Activated CD8-positive, alpha-beta memory T cell treated with anti-CD3 and anti-CD28 coated beads, Interleukin-2, amount 50 U/mL, for 24 hours (primary cell): ENCODE results near the gene NTN4.
"Not testable (repeated sequence)": the region's sequence is repeated elsewhere in the genome, so short reads cannot be mapped to it uniquely, and the experiment has no call there.

Experiments
- DNase-seq: peaks from one replicate; pipeline ENCODE4 v3.0.0-alpha.2; 2020; ENCODE audit errors: extremely low read depth

Gene NTN4

DNA sequence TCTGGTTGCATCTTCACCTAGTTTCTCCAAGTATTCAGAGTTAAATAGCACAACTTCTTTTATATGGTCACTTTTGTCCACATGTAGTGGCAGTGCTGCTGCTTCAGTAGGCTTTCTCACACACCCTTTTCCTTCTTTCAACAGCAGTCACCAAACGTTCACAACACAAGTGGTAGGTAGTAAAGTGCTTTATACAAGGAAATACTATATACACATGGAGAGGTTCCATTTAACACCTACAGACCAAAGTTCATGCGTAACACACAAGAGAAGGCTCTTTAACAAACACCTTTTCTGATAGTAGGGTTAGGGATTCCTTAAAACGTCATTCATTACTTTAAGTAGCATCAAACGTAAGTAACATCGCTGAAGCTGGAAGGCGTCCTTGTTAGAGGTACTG lies 132.2 kb downstream of the NTN4 start:
- no peak for DNase-seq

DNA sequence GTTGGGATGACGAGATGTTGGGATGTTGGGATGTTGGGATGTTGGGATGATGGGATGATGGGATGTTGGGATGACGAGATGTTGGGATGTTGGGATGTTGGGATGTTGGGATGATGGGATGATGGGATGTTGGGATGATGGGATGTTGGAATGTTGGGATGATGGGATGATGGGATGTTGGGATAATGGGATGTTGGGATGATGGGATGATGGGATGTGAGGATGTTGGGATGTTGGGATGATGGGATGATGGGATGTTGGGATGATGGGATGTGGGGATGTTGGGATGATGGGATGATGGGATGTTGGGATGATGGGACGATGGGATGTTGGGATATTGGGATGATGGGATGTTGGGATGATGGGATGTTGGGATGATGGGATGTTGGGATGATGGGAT lies 135.9 kb downstream of the NTN4 start:
- DNase-seq: not testable (repeated sequence)

DNA sequence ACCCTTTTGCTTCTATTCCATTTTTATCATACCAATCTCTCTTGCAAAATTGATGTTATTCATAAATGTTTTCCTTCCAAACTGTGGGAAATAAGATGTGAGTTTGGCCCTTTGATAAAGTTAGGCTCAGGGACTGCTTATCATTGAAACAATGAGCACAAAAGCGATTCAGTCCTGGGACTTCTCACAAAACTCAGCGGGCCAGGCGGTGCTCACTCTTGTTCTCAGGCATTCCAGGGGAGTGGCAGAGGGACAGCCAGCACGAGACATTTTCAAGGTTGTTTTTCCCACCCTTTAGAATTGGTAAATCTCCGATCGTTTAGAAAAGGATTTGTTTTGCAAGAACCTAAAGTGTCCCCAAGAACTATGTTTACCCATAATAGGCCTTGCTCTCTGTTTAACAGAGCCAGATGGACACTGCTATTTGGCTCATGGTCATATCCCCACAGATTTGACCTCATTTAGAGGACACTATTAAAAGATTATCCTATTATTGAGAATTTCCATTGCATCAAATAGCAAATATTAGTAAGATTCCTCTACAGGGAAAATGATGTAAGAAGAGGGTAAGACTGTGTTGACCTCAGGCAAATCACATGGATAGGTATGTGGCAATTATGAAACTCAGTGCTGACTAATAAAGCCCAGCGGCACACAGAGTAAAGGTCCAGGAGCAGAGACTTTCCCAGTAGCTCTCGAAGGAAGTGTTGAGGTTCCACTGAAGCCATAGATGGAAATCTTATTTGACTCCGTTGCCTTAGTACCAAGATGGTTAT lies 136.6 kb downstream of the NTN4 start:
- DNase-seq: no peak

DNA sequence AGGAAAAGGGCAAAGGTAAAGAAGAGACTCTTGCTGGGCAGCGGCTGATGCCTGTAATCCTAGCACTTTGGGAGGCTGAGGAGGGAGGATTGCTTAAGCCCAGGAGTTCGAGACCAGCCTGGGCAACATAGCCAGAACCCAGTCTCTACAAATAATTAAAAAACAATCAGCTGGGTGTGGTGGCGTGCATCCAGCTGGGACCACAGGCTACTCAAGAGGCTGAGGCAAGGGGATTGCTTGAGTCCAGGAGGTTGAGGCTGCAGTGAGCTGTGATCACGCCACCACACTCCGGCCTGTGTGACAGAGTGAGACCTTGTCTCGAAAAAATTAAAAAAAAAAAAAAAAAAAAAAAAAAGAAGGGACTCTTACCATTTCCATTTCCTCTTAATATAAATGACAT lies 138.9 kb downstream of the NTN4 start:
- no peak for DNase-seq

DNA sequence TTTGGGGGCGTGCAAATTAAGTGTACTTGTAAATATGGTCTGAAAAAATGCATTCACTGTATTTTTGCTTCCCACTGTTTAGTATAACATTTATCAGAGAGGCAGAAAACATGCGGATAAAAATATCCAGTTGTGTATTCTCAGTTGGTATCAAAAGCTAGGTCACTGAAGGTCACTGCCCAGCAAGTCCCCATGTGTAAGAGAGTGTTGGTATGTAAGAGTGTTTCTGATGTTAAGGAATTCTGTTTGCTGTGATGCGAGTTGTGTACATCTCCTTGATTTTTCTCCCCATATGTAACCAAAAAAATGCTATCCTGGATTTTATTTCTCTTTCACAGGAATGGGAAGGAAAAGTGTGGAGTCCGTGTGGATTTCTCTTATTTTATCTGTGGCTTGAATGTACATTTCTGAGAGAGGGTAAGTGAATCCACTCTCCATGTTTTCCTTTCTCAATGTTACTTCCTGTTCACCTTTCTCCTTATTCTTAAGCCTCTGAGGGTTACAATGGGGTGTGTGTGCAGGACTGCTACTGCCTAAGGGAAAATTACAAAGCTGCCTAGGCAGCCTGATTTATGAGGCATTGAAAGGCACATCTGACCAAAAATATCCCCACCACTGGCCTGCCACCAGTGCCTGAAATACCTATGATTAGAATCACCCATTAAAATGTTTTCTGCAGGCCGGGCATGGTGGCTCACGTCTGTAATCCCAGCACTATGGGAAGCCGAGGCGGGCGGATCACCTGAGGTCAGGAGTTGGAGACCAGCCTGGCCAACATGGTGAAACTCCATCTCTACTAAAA lies 141.4 kb downstream of the NTN4 start:
- no peak for DNase-seq

DNA sequence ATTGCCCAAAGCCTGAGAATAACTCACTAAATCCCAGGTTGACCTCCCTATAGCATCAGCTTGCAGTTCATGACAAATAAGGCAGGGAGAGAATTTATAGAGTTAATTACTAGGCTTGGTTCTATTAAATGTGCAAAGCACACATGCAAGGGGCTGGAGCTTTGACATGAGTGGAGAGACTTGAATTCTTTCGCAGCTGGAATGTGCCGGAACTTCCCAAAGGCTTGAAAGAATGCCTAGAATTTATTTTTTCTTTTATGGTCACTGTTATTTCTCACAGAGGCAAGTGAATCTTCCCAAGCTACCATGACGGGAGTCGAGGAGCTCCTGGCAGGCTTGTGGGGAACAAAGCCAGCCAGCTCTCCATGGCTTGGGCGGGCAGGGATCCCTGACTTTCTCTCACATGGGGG lies 143.8 kb downstream of the NTN4 start:
- DNase-seq: no peak

DNA sequence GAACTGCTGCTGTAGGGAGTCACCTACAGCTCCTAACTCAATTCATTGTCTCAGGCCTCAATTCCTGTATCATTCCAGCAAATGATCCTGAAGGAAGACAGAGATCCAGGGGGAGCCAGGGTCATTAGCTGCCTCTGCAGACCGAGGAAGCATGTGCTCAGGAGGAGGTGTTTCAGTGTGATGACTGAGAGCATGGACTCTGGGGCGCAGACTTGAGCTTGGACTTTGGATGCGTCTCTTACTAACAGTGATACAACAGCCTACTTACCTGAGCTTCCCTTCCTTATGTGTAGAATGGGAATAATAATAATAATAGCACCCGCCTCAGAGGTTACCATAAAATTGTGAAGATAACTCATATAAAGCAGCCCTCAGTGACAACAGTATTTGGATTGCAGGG lies 147.3 kb downstream of the NTN4 start:
- no peak for DNase-seq

DNA sequence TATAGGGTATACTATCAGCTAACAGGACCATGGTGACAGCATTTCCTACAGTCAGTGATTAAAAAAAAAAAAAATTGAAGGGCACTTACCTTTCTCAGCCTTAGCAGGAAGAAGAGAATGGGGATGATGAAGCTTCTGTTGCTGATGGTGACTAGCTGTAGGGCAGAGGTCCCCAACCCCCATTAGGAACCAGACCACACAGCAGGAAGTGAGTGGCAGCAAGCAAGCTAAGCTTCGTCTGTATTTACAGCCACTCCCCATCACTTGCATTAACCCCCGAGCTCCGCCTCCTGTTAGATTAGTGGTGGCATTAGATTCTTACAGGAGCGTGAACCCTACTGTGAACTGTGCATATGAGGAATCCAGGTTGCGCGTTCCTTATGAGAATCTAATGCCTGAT lies 148.0 kb downstream of the NTN4 start:
- no peak for DNase-seq

DNA sequence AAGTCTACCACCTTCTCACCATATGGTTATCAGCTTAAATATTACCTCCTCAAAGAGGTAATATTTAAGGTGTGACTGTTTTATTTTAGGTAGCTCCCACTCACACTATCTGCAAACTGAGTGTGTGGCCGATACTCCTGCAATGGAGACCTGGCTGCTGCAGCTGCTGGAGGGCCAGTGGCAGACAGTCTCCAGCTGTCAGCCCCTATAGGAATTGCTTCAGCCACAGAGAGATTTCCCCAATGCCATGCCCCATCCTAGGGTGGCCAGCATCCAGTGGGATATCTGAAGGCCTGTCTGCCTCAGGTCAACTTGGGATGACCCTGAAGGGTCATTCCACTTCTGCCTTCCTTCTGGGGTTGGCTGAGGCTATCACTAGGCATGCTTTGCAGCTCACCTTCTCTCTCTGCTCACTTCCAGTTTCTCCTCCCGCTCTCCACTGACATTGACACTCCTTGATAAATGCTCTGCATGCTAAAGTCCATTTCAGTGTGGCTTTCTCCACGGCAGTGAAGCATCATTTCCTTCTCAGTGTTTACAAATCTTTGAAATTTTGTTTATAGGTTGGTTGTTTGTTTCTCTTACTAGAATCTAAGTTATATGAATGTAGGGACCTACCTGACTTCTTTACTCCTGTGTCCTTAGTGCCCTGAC lies 149.1 kb downstream of the NTN4 start:
- DNase-seq: no peak

DNA sequence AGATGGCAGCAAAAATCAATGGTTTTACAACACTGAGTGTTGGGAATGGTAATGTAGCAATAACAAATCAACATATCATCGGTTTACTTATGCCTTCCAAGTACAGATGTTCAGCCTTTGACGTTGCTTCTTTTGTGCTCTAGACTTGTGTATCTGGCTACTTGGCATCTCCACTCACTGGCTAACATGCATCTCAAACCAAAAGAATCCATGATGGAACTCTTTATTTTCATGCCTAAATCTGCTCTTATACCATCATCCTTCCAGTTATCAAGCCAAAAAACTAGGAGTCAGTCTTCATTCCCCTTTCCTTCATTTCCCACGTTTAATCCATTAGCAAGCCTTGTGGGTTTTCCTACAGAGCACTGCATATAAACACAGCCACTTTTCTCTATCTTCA lies 150.0 kb downstream of the NTN4 start:
- DNase-seq: no peak

DNA sequence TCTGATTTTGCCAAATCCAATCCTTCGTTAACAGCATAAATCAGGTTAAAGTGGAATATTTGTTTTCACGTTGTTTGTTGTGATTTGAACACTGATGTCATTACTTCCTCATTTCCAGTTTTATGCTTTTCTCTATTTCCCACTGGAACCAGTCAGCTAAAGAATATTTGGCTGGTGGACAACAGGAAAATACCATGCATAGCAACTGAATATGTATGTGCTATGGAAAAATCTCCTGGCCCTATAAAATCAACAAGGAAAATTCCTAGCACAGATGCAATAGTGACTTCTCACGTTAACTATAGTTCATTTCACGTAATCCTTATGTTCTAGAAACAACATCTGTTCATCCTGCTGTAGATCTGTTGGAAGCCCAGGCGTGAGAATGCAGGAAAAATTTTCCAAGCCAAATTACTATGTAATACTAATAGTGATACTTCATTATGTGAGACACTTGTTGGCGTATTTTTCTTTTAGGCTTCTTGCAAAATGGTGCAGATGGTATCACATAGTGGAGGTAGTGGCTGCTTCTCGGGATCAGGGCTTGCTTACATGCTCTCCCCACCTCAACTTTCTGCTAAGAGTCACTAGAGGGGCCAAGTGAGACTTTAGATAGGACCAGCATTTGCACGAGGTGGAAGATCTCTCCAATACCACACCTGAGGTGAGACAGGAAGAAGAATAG lies 153.0 kb downstream of the NTN4 start:
- no peak for DNase-seq

DNA sequence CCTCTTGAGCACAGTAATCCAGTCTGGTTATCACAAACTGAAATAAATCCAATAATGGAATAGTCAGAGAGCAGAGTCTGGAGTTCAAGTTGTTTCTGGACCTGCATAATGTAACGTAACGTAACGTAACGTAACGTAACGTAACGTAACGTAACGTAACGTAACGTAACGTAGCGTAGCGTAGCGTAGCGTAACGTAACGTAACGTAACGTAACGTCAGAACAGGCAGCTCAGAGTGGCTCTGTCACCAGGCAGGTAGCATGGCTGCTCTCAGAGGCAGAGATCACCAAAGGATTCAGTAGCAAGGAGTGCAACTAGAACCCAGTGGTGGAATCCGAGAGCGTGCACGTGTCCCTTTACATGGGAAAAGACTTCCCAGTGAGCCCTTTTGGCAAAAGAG lies 153.6 kb downstream of the NTN4 start:
- no peak for DNase-seq

DNA sequence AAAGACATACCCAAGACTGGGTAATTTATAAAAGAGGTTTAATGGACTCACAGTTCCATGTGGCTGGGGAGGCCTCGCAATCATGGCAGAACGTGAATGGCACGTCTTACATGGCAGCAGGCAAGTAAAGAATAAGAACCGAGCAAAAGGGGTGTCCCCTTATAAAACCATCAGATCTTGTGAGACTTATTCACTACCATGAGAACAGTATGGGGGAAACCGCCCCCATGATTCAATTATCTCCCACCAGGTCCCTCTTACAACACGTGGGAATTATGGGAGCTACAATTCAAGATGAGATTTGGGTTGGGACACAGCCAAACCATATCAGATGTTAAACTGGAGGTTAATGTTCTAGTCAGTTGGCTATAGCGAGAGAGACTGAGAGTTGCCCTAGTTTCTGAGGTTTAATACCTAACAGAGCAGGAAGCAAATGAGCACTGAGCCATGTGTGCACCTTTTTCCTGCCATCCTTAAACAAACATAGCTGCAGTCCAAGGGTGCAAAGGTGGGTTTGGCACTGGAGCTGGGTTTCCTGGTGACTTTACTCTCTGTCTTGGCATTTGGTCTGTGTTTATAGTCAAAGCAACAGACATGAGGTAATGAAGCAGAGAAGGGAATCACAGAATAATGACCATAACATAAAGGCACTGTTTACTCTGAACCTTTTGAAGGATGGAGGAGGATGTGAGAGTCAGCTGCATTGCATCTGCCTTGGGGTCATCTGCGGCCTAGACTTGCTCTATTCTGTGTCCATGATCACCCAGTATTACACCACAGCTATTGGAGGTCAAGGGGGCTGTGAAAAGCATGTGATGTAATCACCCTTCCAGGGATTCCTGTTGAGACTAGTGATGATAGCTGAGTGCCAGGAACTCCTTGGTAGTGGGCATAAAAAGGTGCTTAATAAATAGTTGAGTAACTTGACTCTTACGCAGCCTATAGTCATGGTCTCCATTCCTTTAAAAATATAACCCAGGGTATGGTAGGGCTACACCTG lies 155.6 kb downstream of the NTN4 start:
- no peak for DNase-seq

DNA sequence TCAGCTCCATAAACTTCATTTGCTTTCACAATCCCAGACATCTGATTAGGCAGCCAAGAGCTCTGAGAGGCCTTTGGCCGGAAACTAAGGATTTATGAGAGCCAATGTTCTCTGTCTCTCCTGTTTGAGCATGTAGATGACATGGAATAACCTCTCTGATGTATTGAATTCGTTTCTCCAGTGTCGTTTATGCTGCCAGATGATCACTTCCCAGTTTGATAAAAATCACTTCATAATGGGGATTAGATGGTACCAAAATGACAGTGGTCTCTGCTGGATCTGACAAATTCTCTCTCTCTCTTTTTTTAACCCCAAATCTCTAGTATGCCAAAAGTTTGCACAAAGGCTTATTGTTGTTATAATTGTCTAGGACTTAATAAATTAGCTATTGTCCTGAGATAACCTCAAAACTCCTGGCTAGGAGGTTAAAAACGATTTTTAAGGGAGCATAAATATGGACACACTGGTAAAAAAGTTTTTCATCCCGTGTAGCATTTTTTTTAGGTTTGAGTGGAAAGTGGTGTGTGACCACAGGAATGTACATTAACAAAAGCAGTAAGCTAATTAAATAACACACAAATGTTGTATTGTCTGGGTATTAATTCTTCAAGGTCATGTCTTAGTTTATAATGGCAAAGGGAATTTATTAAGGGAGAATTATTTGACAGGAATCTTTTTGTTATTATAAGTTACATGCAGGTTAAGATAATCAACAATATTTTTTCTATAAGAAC lies 156.7 kb downstream of the NTN4 start:
- no peak for DNase-seq

DNA sequence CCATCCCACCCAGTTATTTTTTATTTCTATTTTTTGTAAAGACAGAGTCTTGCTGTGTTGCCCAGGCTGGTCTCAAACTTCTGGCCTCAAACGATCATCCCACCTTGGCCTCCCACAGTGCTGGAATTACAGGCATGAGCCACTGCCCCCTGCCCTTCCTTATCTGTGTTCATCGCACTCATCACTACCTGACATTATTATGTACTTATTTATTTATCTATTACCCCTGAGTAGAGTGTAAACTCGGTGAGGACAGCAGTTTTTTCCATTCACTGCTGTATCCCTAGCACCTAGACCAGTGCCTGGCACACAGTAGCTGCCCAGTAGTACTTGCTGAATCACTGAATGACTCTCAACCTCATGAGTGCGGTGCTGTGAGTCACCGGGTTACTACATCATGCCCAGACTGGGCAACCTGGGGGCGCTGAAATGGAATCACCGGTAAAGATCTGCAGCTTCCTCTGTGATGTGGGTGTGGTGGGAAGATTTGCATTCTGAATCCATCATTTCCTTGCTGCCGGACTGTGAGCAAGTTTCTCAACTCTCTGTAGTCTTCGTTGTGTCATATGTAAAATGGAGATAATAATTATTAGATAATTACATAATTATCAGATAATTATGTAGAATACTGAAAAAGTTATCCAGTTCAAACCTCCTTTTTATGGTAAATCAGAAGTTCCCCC lies 157.4 kb downstream of the NTN4 start:
- no peak for DNase-seq

DNA sequence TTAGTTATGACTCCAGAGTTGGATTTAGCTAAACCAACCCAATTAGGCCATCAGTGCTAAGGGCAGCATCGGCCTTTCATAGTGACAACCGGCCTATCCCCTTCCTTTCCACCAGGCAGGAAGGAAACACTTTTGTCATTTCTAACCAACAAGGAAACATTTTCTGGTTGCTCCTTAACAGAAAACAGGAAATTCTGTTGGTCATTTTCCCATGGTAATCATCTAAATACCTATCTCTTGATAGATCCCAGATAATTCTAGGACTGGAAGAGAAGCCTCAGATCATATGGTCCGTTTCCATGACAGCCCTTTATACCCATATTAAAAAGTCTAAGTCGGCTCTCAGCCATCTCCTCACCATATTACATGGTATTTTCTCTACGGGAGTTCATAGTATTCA lies 160.1 kb downstream of the NTN4 start:
- no peak for DNase-seq

DNA sequence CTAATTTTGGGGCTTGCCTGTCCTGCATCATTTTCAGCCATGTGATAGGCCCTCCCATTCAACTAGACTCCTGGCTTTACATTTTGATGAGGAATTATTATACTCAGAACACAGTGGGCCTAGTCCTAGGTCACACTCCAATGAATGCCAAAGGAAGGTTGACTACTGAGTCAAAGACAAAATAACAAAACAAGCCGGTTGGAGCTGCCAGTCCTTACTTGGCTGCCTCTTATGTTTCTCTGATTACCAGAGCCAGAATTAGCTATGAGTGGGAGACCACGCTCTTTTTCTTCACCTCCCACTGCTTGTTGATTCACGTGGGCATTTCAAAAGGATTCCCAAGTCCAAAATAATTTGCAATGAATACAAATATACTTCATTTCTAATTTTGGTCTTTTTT lies 161.2 kb downstream of the NTN4 start:
- no peak for DNase-seq

DNA sequence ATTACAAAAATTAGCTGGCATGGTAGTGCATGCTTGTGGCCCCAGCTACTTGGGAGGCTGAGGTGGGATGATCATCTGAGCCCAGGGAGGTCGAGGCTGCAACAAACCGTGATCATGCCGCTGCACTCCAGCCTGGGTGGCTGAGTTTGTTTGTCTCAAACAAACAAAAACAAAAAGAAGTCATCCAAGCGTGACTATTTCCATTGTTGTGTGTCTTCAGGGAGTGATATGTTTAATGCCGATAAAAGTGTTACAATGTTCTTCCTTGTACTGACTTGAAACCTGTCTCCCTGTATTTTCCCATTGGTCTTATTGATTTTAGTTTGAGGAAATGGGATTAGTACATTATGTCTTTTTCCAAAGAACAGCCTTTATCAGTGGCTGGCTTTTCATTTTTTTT lies 163.7 kb downstream of the NTN4 start:
- no peak for DNase-seq

DNA sequence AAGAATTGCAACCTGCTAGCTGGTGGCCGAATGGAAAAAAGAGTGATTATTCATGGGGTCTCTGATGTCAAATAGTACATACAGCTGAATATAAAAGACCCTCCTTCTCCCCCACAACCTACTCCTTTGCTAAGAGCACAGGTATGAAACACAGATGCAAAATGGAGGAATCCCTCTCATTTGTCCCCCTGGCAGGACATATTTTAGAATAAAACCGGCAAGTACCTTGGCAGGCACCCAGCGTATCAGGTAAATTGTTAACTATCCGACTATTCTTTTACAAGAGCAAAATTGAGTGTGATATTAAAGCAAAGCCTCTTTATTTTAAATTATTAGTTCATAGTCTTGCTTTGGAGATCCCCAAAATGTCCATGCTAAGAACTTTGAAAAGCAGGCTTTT lies 165.6 kb downstream of the NTN4 start:
- DNase-seq: no peak

DNA sequence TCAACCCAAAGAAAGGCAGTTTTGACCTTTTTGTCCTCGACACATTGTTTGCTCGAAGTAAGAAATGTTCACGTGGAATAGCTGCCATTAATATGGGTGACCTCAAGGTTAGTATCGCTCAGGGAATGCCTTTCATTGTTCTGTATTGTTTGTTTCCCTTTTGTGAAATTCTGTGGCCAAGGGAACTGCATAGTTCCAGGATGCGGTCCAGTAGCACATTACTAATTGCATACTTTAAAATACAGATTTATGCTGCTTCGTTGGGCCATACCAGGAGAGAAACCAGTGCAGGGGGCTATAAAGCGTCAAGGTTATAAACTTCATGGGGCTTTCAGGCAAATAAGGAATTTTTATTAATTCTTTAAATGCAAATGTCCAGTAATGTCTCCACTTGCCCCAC lies 166.0 kb downstream of the NTN4 start:
- DNase-seq: no peak
